HEK293 (cell line): ENCODE data around the gene MAN2B1.

Experiments used
- CTCF ChIA-PET: fragments of 350-600 bp; formaldehyde crosslinking; extraction: SDS; loops from one replicate; lab custom pipeline; 2021; ENCODE audit warnings: antibody characterized with exemption; lab: Yijun Ruan, JAX
- POLR2A ChIA-PET: fragments of 300-600 bp; formaldehyde crosslinking; extraction: SDS; loops from one replicate; lab custom pipeline; 2020; ENCODE audit warnings: antibody characterized with exemption, inconsistent platforms; lab: Yijun Ruan, JAX
- H3K27ac ChIP-seq: fragments of 200-500 bp; sonication (Bioruptor generic); 2 replicates; pipeline ENCODE4 v1.5.1; 2014; ENCODE audit warnings: low read depth, low read length, control low read depth, inconsistent platforms; ENCODE audit errors: extremely low read depth
- H3K36me3 ChIP-seq, 2 experiments: fragments of 200-500 bp in 1 of 2; sonication (Bioruptor generic) in 1 of 2; 1 replicate in 1 of 2; 2 replicates in 1 of 2; pipeline ENCODE4 v1.5.1; 2014 to 2017; ENCODE audit warnings: inconsistent platforms in 2 of 2, low read length in 2 of 2; ENCODE audit not compliant: control insufficient read depth in 2 of 2, insufficient read depth in 1 of 2
- H3K4me1 ChIP-seq: fragments of 200-500 bp; sonication (Bioruptor generic); 2 replicates; pipeline ENCODE4 v1.5.1; 2014; ENCODE audit warnings: mild to moderate bottlenecking, low read length, inconsistent platforms; ENCODE audit not compliant: control insufficient read depth, insufficient read depth
- H3K4me3 ChIP-seq: 2 replicates; pipeline ENCODE4 v1.5.1; 2011; ENCODE audit warnings: low read depth, mild to moderate bottlenecking, control low read depth, low read length, moderate library complexity
- H3K9me3 ChIP-seq: fragments of 200-500 bp; sonication (Bioruptor generic); 2 replicates; pipeline ENCODE4 v1.5.1; 2014; ENCODE audit warnings: low read depth, low read length, inconsistent platforms; ENCODE audit not compliant: control insufficient read depth, insufficient read depth
- EGR2 ChIP-seq: fragments of 450-650 bp; formaldehyde crosslinking; IDR thresholded peaks from 2 replicates; pipeline ENCODE4 v1.5.1; 2016; ENCODE audit warnings: low read depth, missing biosample characterization, missing genetic modification characterization
- GLIS1 ChIP-seq: fragments of 450-650 bp; formaldehyde crosslinking; IDR thresholded peaks from 2 replicates; pipeline ENCODE4 v1.5.1; 2016; ENCODE audit warnings: missing biosample characterization, missing genetic modification characterization
- HOXC10 ChIP-seq: sonication (generic); formaldehyde crosslinking; IDR thresholded peaks from 2 replicates; pipeline ENCODE4 v1.8.1; 2023; ENCODE audit warnings: mild to moderate bottlenecking, missing genetic modification reagents
- KLF8 ChIP-seq: fragments of 450-650 bp; formaldehyde crosslinking; IDR thresholded peaks from 2 replicates; pipeline ENCODE4 v1.5.1; 2016; ENCODE audit warnings: missing biosample characterization, missing genetic modification characterization
- KLF9 ChIP-seq: fragments of 450-650 bp; formaldehyde crosslinking; IDR thresholded peaks from 2 replicates; pipeline ENCODE4 v1.5.1; 2016; ENCODE audit warnings: missing biosample characterization, missing genetic modification characterization, low read depth
- PRDM4 ChIP-seq: fragments of 450-650 bp; formaldehyde crosslinking; IDR thresholded peaks from 2 replicates; pipeline ENCODE4 v1.5.1; 2017; ENCODE audit warnings: missing biosample characterization, missing genetic modification characterization
- SCRT1 ChIP-seq: fragments of 450-650 bp; formaldehyde crosslinking; IDR thresholded peaks from 2 replicates; pipeline ENCODE4 v1.5.1; 2016; ENCODE audit warnings: missing biosample characterization, missing genetic modification characterization, borderline replicate concordance
- SP2 ChIP-seq: fragments of 450-650 bp; formaldehyde crosslinking; IDR thresholded peaks from 2 replicates; pipeline ENCODE4 v1.5.1; 2016; ENCODE audit warnings: missing biosample characterization, missing genetic modification characterization
- SP7 ChIP-seq: fragments of 450-650 bp; formaldehyde crosslinking; IDR thresholded peaks from 2 replicates; pipeline ENCODE4 v1.5.1; 2016; ENCODE audit warnings: missing biosample characterization, missing genetic modification characterization
- WT1 ChIP-seq: fragments of 450-650 bp; formaldehyde crosslinking; IDR thresholded peaks from 2 replicates; pipeline ENCODE4 v1.5.1; 2016; ENCODE audit warnings: missing biosample characterization, missing genetic modification characterization
- ZFHX2 ChIP-seq: fragments of 450-650 bp; formaldehyde crosslinking; conservative IDR thresholded peaks from 2 replicates; pipeline ENCODE4 v1.5.1; 2016; ENCODE audit warnings: missing biosample characterization, missing genetic modification characterization
- ZNF112 ChIP-seq: fragments of 450-650 bp; formaldehyde crosslinking; IDR thresholded peaks from 2 replicates; pipeline ENCODE4 v1.5.0; 2017; ENCODE audit warnings: missing biosample characterization, missing genetic modification characterization
- ZNF132 ChIP-seq: fragments of 450-650 bp; formaldehyde crosslinking; IDR thresholded peaks from 2 replicates; pipeline ENCODE4 v1.5.1; 2017; ENCODE audit warnings: missing biosample characterization, missing genetic modification characterization, borderline replicate concordance
- ZNF155 ChIP-seq: fragments of 450-650 bp; formaldehyde crosslinking; IDR thresholded peaks from 2 replicates; pipeline ENCODE4 v1.5.1; 2016; ENCODE audit warnings: missing biosample characterization, missing genetic modification characterization
- ZNF280C ChIP-seq: fragments of 450-650 bp; formaldehyde crosslinking; IDR thresholded peaks from 2 replicates; pipeline ENCODE4 v1.5.1; 2016; ENCODE audit warnings: missing biosample characterization, missing genetic modification characterization
- ZNF423 ChIP-seq: fragments of 450-650 bp; formaldehyde crosslinking; IDR thresholded peaks from 2 replicates; pipeline ENCODE4 v1.5.1; 2016; ENCODE audit warnings: missing biosample characterization, missing genetic modification characterization
- ZNF518A ChIP-seq: fragments of 450-650 bp; formaldehyde crosslinking; conservative IDR thresholded peaks from 2 replicates; pipeline ENCODE4 v1.5.1; 2016; ENCODE audit warnings: low read depth, missing biosample characterization, missing genetic modification characterization
- ZNF747 ChIP-seq: fragments of 450-650 bp; formaldehyde crosslinking; IDR thresholded peaks from 2 replicates; pipeline ENCODE4 v1.5.1; 2016; ENCODE audit warnings: missing biosample characterization, missing genetic modification characterization
- TF ChIP-seq, protein P1 (sequence below): fragments of 450-650 bp; formaldehyde crosslinking; IDR thresholded peaks from 2 replicates; pipeline ENCODE4 v1.5.1; 2016; ENCODE audit warnings: missing biosample characterization, missing genetic modification characterization
- TF ChIP-seq, protein P2 (sequence below): fragments of 450-650 bp; formaldehyde crosslinking; IDR thresholded peaks from 2 replicates; pipeline ENCODE4 v1.5.1; 2016; ENCODE audit warnings: missing biosample characterization, missing genetic modification characterization
- TF ChIP-seq, protein P3 (sequence below): fragments of 450-650 bp; formaldehyde crosslinking; IDR thresholded peaks from 2 replicates; pipeline ENCODE4 v1.5.1; 2017; ENCODE audit warnings: missing biosample characterization, missing genetic modification characterization

Gene MAN2B1

GRCh38 chr19:12701596-12702282 lies 35.2 kb upstream of the MAN2B1 start:
- Histone ChIP-seq H3K4me3 (no peak overlapping the region), H3K9me3 (no peaks in the 10 kb centered on the region), H3K27ac (no peak overlapping the region), H3K4me1 (no peaks in the 10 kb centered on the region), H3K36me3 (peaks cover 36 to 86% of the 10 kb centered on the region in 2 experiments)
- CTCF ChIA-PET: no interaction called here
- POLR2A ChIA-PET: no interaction called here
- peak; percentile 61 for TF ChIP-seq KLF9 (tag by site-specific recombination)
- peak; percentile 42; the same call in 1 of the 2 replicates for TF ChIP-seq KLF8
- peak; percentile 44; the same call in 1 of the 2 replicates for TF ChIP-seq SP2
- no peak for TF ChIP-seq PRDM4 (tag by site-specific recombination)
- no peak for TF ChIP-seq SCRT1 (tag by site-specific recombination)
- peak; percentile 64 for TF ChIP-seq ZFHX2 (tag by site-specific recombination)
- TF ChIP-seq EGR2: peak; percentile 79

GRCh38 chr19:12698138-12698537 lies 31.6 kb upstream of the MAN2B1 start:
- Histone ChIP-seq H3K4me3 (no peak overlapping the region), H3K4me1 (no peaks in the 10 kb centered on the region), H3K36me3 (peaks cover 24 to 57% of the 10 kb centered on the region in 2 experiments), H3K27ac (no peak overlapping the region), H3K9me3 (no peaks in the 10 kb centered on the region)
- CTCF ChIA-PET: interaction anchor here (1.1 to 1.9 kb wide), 2 partner anchors 21 to 68 kb away, joined by 4 to 6 read pairs; no protein-coding TSS in a partner anchor
- POLR2A ChIA-PET: interaction anchor here (1.2 to 2.7 kb wide), 4 partner anchors 12 to 25 kb away, joined by 3 to 19 read pairs (median 9); partner anchors contain the start of genes DHPS and TNPO2
- no peak for TF ChIP-seq ZNF112 (tag by site-specific recombination)
- TF ChIP-seq SP7 (tag by site-specific recombination): no peak
- TF ChIP-seq ZNF155 (tag by site-specific recombination): no peak
- no peak for TF ChIP-seq GLIS1 (tag by site-specific recombination)
- TF ChIP-seq ZNF747: no peak
- TF ChIP-seq ZNF423 (tag by site-specific recombination): no peak
- TF ChIP-seq ZNF518A: no peak
- no peak for TF ChIP-seq ZNF132 (tag by site-specific recombination)
- TF ChIP-seq, protein P1, sequence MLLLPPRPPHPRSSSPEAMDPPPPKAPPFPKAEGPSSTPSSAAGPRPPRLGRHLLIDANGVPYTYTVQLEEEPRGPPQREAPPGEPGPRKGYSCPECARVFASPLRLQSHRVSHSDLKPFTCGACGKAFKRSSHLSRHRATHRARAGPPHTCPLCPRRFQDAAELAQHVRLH (tag by site-specific recombination): no peak
- no peak for TF ChIP-seq KLF9 (tag by site-specific recombination)
- TF ChIP-seq HOXC10 (CRISPR knock-in tag): no peak
- TF ChIP-seq, protein P2, sequence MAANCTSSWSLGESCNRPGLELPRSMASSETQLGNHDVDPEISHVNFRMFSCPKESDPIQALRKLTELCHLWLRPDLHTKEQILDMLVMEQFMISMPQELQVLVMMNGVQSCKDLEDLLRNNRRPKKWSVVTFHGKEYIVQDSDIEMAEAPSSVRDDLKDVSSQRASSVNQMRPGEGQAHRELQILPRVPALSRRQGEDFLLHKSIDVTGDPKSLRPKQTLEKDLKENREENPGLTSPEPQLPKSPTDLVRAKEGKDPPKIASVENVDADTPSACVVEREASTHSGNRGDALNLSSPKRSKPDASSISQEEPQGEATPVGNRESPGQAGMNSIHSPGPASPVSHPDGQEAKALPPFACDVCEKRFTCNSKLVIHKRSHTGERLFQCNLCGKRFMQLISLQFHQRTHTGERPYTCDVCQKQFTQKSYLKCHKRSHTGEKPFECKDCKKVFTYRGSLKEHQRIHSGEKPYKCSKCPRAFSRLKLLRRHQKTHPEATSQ (tag by site-specific recombination): no peak
- TF ChIP-seq WT1 (tag by site-specific recombination): no peak
- TF ChIP-seq, protein P3, sequence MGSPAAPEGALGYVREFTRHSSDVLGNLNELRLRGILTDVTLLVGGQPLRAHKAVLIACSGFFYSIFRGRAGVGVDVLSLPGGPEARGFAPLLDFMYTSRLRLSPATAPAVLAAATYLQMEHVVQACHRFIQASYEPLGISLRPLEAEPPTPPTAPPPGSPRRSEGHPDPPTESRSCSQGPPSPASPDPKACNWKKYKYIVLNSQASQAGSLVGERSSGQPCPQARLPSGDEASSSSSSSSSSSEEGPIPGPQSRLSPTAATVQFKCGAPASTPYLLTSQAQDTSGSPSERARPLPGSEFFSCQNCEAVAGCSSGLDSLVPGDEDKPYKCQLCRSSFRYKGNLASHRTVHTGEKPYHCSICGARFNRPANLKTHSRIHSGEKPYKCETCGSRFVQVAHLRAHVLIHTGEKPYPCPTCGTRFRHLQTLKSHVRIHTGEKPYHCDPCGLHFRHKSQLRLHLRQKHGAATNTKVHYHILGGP (tag by site-specific recombination): no peak
- TF ChIP-seq ZNF280C (tag by site-specific recombination): no peak
